Mammary epithelial cell (primary cell): ENCODE data around the gene HGS.

ENCODE experiments used
- EZH2 ChIP-seq: IDR thresholded peaks from 2 replicates; pipeline ENCODE4 v1.6.1; 2012; ENCODE audit warnings: low read length, inconsistent platforms, borderline replicate concordance
- TF ChIP-seq, protein P1 (sequence below), 2 donors: IDR thresholded peaks in 1 of 2; conservative IDR thresholded peaks in 1 of 2; 2 replicates each; pipeline ENCODE4 v1.5.1; 2011 to 2012; ENCODE audit warnings: inconsistent platforms in 2 of 2, low read length in 2 of 2, mild to moderate bottlenecking in 2 of 2, control low read depth in 1 of 2, low read depth in 1 of 2; ENCODE audit not compliant: insufficient read depth in 1 of 2; ENCODE audit errors: extremely low read depth in 1 of 2

DNA sequence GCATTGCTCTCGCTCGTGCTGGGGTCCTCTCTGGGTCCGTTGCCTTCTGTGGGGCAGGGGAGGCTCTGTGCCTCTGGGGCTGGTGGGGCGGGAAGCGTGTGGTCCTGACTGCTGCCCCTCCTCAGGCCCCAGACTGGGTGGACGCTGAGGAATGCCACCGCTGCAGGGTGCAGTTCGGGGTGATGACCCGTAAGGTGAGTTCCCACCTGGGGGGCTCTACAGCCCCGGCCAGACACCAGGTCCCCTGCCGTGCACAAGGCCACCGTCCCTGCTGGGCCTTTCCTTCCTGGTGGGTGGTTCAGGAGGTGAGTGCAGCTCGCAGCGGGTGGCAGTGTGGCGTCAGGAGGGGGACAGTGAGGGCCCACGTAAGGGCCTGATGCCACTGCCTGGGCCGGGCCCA lies 6.7 kb downstream of the HGS start:
- TF ChIP-seq, protein P1, sequence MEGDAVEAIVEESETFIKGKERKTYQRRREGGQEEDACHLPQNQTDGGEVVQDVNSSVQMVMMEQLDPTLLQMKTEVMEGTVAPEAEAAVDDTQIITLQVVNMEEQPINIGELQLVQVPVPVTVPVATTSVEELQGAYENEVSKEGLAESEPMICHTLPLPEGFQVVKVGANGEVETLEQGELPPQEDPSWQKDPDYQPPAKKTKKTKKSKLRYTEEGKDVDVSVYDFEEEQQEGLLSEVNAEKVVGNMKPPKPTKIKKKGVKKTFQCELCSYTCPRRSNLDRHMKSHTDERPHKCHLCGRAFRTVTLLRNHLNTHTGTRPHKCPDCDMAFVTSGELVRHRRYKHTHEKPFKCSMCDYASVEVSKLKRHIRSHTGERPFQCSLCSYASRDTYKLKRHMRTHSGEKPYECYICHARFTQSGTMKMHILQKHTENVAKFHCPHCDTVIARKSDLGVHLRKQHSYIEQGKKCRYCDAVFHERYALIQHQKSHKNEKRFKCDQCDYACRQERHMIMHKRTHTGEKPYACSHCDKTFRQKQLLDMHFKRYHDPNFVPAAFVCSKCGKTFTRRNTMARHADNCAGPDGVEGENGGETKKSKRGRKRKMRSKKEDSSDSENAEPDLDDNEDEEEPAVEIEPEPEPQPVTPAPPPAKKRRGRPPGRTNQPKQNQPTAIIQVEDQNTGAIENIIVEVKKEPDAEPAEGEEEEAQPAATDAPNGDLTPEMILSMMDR (conservative IDR thresholded peaks at IDR 0.05 in 1 of 2, IDR thresholded peaks at IDR 0.05 in 1 of 2; ENCODE audit: extremely low read depth in 1 of 2, insufficient read depth in 1 of 2, low read depth in 1 of 2, low read length in 2 of 2) = no peak
- no peak for TF ChIP-seq EZH2
